ENCODE data around the gene RGS16.

RGS16 gene

DNA sequence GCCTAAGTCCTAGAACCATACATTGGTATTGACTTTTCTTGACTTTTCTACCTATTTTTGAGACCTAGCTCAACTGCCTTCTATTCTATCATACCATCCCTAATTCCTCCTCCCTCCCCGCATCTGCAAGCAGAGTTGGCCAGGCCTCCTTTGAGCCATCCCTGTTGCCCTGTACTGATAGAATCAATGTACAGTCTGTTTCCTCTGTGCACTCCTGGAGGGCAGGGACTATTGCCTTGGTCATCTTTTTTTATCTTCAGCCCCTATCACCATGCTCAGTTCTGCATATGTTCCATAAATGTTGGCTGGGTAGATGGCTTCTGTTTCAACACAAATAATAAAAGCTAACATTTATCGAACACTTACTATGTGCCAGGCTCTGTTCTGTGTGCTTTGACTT, 4.0 kb upstream of the RGS16 start:
- no peak for DNase-seq

DNA sequence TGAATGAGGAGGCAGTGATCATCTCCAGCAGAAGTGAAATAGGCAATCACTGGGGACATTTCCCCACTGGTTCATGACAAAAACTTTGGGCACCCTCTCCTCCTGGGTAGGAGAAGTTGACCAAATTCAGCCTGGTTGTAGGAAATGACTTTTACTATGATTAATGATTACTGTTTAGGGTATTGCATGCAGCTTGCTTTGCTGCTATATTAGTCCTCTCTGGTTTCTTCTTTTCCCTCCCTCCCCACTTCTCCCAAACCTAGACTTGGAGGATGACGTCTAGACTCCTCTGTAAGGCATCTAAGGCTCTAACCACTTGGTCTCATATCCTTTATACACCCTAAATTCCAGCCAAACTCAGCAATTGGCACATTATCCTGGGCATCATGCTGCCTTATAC, 3.4 kb upstream of the RGS16 start:
- no peak for DNase-seq

DNA sequence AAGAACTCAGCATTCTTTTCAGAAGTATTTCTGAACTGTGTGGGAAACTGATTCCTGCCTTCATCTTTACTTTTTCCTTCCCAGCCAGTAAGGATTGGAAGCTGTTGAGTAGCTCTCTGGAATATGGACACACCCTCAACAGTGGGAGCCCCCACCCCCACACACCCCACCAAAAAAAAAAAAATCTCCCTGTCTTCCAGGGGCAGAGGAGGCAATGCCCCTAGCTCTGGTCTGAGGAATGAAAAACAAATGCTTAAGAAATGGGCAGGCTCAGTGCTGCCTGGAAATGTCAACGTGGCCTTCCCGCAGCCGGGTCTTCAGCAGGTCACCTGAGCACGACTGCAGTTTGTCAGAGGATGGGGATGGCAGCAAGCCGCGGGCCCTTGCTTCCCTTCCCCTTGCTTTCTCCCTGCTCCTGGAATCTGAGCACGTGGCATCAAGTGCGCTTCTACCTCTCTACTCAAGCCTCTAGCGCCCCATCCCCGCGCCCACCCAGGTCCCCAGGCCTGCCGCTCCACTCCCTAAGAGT, 479 bp downstream of the RGS16 start:
- no peak for DNase-seq

DNA sequence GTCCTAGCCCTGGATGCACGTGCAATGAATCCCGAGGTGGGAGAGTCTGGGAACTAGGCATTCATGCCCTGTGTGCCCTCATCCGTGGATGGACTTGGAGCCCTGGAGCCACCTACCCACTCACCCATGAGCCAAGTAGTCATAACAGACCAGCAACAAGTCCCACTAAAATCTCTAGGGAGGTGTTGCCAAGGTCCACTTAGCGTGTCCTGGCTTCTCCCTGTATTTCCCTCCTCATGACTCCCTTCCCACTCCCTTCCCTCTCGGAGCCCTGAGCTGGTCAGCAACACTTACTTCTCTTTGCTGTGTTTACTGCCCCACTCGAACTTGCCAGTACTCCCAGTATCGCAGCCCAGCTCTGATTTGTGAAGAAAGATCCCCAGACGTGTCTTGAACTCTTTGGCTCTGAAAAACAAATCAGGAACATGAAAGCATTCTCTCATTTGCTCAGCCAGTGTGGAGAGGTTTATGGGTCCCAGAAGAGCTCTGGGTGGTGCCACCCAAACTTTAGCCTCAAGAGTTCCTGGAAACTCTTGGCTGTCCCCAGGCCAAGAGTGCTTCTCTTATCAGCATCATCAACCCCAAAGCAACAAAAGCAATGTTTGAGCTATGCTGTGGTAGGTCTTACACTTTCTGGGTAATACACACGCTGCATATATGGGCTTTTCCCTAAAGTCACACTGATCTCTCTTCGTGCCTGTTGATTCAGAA, 1.1 kb downstream of the RGS16 start:
- DNase-seq: no peak

DNA sequence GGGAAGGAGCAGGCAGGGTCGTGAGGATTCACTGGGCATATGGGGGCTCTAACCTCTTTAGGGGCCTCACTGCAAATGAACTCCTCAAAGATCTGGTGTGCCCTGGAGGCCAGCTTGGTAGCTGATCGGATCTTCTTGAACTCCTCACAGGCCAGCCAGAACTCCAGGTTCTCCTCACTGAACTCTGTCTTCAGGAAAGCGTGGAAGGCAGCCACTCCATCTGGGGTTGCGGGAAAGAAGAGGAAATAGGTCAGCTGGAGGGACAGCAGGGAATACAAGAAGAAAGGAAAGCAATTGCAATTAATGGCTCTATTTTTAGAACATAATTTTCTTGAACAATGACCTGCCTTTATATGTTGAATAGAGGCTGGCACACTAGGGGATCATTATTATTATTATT, 2.3 kb downstream of the RGS16 start:
- no peak for DNase-seq

DNA sequence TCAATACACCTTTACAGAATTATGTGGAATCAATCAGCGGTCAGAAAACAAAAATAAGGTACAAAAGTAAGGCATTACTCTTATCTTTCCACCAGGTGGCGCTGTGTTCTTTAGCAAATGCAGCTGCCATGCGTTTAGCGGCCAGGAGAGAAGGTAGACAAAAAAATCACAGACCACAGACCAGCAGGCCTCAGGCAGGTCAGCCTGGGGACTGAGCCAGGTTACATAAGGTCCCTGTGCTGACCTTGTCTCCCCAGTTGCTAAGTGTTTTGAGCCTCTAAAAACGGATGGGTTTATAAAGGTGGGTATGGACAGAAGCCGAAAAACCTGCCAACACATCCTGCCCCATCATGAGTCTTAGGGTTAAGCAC, 2.8 kb downstream of the RGS16 start:
- DNase-seq: peak; percentile 50

DNA sequence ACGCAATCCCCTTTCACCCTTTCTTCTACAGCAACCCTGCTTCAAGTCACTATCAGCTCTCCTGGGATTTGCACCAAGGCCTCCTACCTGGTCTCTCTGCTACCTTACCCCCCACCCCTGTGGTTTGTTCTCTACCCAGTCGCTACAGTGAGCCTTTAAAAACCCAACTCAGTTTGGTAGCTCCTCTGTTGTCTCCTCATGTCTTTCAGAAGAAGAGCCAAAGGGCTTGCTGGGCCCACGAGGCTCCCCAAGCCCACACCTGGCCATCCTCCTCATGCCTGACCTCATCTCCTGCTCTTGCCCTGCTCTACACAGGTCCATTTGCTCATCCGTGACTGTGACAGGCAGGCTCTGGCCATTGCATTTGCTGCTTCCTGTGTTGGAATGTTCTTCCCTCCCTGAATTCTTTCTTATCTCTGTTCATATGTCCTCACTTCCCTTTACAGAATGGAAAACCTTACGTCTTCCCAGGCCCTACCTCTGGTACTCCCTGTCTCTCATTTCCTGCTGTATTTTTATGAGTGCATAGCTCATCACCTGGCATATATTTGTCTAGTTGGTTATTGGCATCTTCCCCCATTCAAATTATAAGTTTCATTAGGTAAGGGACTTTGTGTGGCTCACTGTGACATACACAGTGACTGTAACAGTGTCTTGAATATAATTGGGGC, 3.3 kb downstream of the RGS16 start:
- DNase-seq: no peak

DNA sequence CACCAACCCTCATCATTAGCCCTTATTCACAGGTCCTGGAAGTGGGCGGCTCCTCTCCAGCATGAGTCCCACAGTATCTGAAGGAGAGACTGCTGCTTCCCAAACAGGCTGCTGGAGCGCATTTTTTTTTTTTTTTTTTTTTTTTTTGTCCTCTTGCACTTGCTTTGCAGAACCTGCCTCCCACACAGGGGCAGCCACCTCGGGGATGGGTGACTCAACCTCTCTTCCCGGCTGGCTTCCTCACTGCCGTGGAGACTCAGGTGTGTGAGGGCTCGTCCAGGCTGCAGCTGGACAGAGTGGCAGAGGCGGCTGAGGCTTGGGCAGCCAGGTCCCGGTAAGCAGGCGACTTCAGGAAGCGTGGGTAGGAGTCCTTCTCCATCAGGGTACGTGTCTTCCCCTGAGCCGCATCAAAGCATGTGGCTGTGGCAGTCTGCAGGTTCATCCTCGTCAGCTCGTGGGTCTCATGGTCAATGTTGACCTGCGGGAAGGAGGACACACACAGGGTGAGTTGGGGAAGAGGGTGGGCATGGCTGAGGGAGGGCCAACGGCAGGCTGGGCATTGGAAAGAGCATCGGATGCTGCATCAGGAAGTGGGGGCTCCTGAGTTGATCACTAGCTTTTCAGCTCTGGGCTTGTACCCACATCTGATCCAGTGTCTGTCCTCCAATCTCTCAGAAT, 4.0 kb downstream of the RGS16 start:
- no peak for DNase-seq

DNA sequence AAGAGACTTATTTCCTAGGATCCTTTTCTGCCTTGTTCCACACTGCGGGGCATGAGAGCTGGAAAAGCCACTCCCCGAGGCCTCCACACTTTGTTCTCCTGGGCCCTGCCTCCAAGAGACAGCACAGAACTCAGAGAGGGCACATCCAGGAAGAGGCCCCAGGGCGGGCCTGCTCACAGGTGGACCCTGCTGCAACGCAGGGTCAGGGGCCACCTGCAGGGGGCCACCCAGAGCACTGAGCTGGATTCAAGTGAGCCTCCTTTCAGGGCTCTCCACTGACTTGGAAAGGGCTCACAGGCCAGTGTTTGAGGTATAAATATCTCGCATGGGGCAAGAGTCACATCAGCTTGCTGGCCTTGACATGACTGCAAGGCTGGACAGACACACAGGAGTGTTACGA, 4.8 kb downstream of the RGS16 start:
- no peak for DNase-seq

DNA sequence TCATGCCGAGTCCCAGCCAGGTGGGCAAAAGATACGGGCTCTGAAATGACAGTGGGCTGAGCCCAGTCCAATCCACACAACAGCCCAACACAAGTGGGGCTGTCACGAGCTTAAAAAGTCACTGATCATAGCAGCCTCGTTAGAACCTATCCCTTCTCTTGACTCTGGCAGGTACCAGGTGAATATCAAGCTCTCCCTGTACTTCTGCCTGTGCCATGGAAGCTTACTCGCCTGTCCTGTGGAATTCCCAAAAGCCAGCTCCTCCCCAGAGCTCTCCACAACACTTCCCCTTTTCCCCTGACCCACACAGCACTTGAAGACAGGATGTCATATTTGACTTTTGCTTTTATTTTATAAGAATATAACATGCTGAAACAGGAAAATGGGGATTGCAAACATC, 5.9 kb downstream of the RGS16 start:
- no peak for DNase-seq

DNA sequence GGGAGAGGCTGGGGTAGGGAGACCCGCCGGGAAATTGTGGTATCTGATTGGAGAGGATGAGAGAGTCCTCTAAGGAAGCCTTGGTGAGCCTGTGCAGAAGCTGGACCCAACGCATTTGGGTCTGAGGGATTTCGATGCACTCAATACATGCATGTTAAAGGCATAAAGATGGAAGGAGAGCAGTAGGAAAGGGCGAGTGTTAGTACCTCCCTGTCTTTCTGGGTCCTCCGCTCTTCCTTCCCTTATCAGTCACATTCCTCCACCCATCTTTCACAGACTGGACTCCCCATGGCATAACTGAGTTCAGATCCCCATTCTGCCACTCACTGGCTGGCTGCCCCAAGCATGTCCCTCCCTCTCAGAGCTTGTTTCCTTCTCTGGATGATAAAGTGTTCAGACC, 7.3 kb downstream of the RGS16 start:
- DNase-seq: no peak

DNA sequence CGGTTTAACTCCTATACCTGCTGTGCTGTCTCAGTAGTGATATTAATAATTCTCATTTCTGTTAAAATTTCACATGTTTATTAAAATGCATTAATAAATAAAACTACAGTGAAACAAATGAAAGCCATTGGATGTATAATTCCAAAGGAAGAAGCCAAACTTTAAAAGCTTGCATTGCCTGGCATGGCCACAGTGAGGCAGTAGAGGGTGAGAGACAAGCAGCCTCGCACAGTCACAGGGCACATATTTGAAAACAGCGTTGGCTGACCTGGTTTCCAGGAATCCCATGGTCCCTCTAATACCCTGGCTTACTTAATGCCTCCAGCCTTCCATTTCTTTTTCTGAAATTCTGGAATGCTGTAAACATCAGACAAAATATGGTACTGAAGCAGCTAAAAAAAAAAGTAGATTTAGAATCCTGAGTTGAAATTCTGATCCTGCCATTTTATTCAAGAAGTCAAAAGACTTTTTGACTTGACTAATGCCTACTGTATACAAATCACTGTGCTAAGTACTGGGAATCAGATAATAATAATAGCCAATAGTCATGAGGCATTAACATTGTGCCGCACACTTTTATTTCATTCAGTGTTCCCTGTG, 8.4 kb downstream of the RGS16 start:
- DNase-seq: peak; percentile 63

DNA sequence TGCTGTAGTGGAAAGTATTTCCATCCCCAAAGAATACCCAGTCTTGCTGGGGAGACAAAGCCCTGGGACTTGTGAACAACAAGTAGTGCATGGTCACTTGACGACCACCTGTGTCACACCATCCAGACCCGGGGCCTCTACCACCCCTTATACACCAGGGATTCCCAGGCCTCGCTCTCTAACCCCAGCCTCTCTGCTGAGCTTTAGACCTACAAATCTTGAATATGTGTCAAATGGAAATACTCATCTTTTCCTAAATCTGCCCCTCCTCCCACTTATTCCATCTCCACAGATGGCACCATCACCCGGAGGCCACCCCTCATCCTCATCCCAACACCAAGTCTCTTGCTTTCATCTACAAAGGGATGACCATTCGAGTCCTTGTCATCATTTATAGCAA, 14.3 kb downstream of the RGS16 start:
- DNase-seq: no peak

DNA sequence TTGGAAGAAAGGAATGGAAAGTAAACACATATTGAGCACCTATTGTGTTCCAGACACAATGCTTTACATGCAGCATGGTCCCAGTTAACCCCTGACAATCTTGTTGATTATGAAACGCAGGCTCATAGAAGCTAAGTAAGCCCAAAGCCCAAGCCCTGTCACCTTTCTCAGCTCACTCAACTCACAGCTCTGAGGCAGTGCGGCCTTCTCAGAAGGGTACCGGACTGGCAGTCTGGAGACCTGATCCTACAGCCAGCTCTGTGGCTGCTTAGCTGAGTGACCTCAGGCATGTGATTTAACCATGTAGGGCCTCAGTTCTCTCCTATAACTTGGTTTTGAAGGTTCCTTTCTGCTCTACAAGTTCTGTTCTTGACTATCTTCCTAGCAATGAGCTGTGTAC, 14.7 kb downstream of the RGS16 start:
- no peak for DNase-seq

DNA sequence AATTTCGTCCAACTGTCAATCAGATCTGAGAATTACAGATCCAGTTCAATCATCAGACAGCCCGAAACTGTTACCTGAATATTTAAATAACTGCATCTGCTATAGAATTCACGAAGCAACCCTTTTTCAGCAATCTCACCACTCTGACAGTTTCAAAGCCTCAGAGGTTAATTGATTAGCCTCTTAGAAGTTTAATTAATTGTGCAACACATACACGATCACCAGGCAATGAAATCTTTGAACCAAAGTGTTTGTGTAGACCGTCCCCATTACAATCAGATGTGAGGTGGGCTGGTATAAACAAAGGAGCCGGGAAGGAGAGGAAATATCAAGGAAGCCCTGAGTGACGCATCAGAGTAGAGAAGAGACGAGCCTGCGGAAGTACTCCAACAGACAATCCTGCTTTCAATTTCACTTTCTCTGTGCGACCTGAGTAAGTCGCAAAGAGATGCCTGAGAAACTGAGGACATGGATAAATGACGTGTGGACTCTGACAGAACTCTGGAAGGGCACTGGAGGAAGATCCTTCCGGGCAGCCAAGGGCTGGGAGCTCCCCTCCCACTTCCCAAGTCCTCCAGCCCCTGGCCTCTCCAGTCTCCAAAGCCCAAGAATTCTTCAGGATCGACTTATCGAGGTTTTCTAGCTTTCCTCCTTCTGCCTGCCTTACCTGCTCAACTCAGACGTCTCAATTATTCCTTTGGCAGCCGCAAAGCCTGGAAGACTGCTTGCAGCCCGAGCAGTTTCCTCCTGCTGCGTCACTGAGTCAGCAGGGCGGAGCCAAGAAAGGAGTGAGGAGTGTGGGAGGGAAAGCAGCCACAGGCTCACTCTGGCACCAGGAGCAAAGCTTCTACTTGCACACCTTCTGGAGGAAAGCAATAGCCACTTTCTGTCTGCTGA, 15.4 kb downstream of the RGS16 start, which contains the start of gene RNASEL:
Gene RNASEL, minus strand, starts transcription at position 757 of the 897 bp plus-strand sequence. CDS start 2,450 bp downstream, outside the sequence.
- DNase-seq: peak; percentile 51

DNA sequence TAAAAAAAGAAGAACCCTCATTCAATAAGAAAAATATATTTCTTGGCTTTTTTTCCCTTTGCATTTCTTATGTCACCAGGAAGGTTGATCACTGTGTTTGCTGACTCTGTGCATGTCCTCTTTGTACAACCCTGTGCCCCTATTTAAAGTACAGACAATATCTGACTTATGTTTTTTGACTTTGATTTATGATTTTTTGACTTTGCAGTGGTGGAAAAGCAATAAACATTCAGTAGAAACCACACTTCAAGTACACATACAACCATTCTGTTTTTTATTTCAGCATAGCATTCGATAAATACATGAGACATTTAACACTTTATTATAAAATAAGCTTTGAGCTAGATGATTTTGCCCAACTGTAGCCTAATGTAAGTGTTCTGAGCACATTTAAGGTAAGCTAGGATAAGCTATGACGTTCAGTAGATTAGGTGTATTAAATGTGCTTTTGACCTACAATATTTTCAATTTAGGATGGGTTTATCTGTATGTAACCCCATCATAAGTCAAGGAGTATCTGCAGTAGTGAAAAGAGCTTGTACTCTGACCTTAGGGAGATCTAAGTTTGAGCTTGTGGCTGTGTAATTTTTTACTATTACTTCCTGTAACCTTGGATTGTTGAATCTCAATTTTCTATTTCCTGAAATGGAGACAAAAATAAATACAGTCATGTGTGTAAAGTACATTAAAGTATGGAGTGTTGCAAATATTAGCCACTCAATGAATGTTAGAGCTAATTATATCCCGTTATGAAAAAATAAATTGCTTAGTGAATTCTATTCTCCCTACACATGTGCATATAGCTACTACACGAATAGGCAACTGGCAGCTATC, 16.3 kb downstream of the RGS16 start:
- no peak for DNase-seq

DNA sequence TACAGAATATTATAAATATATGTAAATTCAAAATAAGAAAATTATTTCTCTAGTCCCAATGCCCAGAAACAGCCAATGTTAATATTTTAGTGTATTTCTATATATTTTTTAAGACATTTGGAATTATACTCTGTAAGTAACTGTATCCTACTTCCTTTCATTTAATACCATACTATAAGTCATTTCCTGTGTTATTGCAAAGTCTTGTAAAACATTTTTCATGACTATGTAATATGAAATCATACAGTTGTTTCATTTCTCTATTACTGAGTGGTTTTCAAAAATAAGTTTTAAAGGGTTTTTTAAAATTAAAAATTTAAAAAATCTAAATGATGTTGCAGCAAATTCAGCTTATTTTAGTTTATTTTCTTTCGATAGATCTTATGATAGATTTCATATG, 17.1 kb downstream of the RGS16 start:
- no peak for DNase-seq

DNA sequence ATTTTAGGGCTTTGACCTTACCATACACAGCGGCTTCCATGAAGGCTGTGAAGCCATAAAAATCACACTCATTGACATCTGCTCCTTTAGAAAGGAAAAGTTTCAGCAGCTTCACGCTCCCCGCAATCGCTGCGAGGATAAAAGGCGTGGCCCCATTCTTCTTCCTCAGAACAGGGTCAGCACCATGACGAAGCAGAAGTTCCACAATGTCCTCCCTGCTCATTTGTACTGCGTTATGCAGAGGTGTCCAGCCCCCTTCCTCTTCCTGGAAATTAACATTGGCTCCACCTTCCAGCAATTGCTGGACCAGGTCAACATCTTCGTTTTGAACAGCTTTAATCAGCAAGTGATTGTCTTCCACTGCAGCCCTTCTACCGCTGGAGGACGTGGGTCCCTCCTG, 17.8 kb downstream of the RGS16 start:
- DNase-seq: no peak

DNA sequence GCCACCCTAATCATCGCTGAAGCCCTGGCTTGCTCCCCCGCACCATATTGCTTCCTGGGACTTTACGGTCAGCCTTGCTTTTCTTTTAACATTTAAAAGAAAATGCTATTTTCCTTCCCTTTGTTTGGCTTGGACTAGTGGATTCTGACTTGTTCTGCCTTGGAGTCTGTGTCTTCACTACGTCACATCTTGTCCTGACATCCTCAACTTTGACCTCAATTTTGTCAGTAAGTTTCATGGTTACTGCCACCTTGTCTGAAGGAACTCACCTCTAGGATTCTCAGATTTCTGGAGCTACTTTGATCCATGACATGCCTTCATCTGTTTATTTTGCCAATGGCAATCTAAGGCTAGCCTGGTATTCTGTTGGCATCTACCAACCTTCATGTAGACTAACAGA, 19.4 kb downstream of the RGS16 start:
- no peak for DNase-seq

DNA sequence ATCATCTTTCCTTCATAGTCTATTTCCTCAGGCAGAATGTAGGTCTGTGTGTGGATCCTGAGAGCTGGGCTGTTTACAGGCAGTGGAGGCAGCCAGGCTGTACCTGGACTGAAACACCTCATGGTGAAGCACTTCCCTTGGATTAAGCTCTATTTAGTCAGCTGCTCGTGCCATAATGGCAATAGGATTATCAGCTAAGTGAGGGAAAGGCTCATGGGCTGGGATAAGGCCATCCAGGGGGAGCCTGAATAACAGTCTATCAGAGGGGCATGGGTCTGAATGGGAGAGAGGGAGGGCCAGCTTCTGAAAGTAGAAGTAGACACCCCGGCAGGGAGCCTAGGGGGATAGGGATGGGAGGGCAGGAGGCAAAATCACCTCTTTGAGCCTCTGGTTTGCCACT, 23.5 kb downstream of the RGS16 start:
- DNase-seq: no peak

DNA sequence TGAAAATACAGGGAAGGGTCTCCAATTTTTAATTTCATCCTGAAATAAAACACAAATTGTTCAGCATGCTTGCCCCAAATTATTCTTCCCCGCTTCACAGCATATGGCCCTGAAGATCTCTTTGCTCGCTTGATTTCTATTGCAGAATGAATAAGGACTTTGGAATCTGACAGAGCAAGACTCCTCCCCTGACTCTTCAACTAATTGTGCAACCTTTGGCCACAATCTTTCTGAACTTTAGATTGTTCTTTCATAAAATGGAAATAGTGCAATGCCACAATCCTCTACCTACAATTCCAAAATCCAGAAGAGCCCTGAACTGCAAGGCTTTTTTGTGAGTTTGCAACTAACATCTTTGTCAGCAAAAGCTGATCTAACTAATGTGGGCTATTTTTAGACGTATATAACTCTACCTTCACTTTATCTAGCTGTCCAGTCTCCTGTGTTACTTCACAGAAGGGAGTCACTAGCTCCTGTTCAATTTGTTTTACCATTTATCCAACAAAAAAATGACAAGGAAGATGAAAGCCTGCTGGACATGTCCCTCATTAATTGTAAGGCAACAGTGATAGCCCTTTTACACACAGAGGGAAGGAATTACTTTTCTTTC, 28.5 kb downstream of the RGS16 start:
- DNase-seq: no peak

Data from stimulated activated CD4-positive, alpha-beta T cell treated with anti-CD3 and anti-CD28 coated beads, Interleukin-12 subunit alpha, Interleukin-12 subunit beta, amount 100 ng/mL, for 4 hours (primary cell).